ENCODE results near the gene CTSL. TPM values are rescaled to one million over a fixed set of nuclear protein-coding genes. Genes with fewer than 3 reads are reported as not detected.

CTSL gene
- total RNA-seq, 1 donor from 2014 or later: 43.5 TPM

DNA sequence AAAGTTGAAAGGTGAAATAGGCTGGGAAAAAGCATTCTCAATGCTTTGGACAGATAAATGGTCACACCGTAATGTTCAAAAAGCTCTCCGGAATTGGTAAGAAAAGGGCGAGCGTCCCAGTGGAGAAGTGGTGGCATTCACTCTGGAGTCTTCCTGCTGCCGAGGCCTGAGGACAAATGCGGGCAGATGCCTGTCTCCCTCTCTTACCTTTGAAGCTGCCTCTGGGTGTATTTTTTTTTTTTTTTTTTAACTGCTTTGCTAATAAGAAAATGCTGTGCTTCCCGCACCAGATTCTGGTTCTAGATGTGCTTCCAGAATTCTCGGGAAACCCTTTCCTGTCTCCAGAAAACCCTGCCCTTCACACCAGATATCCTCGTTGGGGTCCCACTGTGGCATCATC lies 24.4 kb upstream of the CTSL start:
- no peak for DNase-seq

DNA sequence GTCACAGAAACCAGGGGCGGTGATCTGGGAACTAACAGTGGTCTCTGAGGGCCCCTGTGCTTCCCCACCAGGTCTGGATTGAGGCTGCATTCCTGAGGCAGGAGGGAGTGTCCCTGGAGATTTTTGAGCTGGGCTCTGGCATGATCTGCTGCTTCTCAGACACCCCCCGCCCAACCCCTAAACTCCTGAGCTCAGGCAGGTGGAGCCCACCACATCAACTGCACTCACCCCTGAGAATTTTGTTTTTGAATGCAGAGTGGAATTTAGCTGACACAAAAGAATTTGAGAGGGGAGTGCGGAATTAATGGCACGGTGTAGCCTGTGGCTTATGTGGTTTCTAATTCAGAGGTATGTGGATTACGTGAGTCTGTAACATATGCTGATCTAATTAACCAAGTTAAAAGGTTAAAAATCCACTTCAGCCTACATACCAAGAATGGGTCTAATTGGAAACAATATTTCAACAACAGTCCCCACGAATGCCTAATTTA lies 23.9 kb upstream of the CTSL start:
- DNase-seq: no peak

DNA sequence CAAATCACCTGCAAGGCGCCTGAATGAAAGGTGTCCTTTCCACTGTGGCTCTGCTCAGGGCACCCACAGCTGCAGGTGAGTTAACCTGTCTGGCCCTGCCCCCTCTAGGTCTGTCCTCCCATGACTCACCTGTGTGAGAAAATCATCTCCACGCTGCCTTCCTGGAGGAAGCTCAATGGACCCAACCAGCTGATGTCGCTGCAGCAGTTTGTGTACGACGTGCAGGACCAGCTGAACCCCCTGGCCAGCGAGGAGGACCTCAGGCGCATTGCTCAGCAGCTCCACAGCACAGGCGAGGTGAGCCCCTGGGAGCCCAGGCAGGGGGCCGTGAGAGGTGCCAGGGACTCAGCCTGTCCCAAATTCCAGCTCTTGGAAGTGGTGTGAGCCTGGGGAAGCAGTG lies 23.0 kb upstream of the CTSL start:
- DNase-seq: no peak

DNA sequence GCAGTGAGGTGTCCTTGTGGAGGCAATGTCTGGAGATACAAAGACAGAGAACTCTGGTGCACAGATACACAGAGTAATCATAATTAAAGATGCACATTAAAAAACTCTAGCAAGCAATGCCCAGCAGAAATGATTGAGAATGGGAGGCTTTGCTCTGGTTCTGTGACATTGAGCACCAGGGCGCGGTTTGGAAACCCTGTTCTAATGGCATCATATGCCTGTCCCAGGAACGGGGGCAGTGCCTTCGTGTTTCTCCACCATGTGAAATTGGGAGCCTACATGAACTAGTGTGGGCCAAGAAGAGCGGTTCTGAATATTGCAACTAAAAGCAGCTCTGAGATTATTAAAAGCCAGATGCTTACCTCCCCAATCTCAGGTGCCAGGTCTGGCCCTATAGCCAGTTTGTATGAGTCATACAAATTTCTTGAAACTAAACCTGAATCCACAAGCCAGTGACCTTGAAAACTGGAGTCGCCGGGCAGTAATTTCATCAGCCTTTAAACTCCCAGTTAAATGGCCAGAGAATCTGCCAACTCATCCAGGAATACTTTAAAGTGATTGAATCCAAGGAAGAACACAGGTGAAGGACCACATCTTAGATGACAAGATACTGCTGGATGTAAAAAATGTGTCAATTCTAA lies 22.2 kb upstream of the CTSL start:
- DNase-seq: no peak

DNA sequence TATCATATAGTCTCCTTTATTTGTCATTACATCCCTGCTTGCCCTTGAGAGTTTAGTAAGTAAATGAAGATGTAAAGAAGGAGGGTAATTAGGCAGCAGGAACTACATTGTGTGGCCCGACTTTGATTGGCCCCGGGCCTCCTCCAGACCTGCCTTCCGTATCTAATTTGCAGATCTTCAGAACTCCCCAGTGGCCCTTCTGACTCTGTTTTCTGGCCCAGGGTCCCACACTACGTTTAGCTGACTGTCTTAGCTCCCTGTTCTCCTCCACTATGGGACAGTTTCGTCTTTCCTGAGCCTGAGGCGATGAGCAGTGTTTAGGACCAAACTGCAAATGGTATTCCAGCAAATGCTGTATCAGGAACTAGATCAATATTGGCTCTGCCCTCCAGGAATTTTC lies 21.6 kb upstream of the CTSL start:
- no peak for DNase-seq

DNA sequence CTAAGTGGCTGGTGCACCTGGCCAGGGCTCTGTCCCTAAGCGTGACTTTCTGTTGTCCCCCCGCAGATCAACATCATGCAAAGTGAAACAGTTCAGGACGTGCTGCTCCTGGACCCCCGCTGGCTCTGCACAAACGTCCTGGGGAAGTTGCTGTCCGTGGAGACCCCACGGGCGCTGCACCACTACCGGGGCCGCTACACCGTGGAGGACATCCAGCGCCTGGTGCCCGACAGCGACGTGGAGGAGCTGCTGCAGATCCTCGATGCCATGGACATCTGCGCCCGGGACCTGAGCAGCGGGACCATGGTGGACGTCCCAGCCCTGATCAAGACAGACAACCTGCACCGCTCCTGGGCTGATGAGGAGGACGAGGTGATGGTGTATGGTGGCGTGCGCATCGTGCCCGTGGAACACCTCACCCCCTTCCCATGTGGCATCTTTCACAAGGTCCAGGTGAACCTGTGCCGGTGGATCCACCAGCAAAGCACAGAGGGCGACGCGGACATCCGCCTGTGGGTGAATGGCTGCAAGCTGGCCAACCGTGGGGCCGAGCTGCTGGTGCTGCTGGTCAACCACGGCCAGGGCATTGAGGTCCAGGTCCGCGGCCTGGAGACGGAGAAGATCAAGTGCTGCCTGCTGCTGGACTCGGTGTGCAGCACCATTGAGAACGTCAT lies 19.7 kb upstream of the CTSL start:
- DNase-seq: no peak

DNA sequence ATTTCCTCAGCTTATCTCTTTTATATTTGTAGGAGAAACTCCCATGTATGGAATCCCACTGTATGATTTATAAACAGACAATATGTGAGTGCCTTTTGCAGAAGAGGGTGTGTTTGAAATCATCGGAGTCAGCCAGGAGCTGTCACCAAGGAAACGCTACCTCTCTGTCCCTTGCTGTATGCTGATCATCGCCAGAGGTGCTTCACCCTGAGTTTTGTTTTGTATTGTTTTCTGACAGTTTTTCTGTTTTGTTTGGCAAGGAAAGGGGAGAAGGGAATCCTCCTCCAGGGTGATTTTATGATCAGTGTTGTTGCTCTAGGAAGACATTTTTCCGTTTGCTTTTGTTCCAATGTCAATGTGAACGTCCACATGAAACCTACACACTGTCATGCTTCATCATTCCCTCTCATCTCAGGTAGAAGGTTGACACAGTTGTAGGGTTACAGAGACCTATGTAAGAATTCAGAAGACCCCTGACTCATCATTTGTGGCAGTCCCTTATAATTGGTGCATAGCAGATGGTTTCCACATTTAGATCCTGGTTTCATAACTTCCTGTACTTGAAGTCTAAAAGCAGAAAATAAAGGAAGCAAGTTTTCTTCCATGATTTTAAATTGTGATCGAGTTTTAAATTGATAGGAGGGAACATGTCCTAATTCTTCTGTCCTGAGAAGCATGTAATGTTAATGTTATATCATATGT lies 18.0 kb upstream of the CTSL start:
- no peak for DNase-seq

DNA sequence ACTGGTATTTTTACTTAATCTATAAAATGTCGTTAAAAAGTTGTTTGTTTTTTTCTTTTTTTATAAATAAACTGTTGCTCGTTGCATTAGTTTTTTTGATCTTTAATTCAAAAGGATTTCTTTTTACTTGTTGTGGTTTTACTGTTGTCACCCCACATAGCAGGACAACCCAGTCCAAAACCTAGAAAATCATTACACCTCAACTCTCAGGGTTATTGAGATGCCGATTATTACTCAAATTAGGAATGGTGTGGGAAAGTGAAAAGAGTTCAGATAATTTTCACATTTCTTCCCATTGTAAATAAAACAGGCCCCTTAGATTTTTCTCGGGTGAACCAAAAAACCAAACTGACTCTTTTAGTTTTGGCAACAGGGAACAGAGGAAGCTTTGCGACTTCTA lies 17.4 kb upstream of the CTSL start:
- no peak for DNase-seq

DNA sequence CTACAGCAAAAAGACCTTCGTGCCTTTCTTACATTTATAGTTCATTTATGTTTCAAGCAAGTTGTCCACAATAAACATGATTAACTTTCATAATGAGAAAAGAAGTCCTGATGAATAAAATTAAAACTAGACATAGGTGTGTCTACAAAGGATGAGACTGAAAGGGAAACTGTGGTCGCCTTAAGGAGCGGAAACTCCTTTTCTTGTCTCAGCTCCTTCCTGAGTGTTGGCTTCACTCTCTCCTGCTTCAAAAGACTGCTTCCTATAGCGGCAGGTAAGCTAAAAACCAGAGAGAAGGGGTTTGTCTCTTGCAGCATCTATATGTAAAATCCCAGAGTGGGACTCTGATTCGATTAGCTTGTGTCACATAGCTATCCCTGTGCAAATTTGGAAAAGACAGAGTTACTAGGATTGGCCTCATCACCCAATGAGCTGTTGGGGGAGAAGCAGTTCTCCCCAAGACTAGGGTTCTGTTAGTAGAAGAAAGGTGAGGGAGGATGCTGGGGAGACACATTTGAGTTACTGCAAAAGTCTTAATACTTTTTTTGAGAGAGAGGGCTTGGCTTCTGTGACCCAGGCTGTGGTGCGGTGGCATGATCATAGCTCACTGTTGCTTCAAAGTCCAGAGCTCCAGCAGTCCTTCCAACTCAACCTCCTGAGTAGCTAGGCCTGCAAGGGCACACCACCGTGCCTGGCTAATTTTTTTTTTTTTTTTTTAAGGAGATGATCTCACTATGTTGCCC lies 16.8 kb upstream of the CTSL start:
- DNase-seq: no peak

DNA sequence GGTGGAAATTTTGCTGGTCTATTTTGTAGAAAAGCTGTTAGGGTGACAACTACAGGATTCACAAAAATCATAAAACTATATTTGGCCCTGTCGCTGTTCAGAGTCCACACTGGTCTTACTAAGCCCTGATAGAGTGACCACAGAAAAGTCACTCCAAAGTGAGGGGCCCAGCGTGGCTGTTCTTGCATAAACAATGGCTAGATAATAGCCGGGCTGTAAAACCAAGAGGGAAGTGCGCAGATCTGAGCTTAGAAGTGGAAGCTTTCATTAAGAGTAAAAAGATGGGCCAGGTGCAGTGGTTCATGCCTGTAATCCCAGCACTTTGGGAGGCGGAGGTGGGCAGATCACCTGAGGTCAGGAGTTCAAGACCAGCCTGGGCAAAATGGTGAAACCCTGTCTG lies 15.5 kb upstream of the CTSL start:
- no peak for DNase-seq

DNA sequence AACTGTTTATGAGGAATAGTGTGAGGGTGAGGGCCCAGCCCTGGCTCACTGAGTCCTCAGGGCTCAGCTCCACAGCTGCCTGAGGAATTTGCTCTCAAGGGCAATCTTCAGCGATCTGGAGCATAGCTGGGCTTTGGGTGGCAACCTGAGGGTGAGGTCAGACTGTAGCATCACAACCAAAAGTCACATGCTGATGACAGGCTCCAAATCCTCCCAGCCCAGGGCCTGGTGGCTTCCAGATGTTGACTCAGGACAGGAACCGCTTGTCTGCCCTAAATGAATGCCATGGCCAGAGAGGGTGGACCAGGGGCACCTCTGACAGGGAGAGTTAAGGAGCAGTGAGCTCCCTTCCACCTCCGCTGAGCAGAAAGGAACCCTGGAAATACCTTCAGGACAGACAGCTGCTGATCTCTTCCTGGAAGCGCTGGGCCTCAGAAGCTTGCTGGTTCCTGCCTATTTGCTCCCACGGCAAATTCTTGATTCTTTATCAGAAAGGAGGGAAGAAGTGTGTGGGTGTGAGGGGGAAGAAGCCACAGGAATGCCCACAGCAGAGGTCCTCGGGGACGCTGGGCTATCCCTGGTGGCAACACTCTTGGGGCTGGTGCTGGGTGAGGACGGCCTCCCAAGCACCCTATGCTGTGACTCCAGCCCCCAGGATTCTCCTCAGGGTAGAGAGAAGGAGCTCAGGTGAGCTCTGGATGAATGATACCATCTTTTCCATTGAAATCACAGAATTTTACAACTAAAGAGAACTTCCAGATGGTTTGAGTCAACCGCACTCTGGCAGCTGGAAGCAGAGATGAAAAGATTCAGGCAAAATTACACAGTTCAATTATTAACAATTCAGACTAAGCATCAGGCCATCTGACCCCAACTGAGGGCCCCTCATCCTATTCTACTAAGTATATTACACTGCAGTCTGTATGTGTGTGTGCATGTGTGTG lies 13.8 kb upstream of the CTSL start:
- no peak for DNase-seq

DNA sequence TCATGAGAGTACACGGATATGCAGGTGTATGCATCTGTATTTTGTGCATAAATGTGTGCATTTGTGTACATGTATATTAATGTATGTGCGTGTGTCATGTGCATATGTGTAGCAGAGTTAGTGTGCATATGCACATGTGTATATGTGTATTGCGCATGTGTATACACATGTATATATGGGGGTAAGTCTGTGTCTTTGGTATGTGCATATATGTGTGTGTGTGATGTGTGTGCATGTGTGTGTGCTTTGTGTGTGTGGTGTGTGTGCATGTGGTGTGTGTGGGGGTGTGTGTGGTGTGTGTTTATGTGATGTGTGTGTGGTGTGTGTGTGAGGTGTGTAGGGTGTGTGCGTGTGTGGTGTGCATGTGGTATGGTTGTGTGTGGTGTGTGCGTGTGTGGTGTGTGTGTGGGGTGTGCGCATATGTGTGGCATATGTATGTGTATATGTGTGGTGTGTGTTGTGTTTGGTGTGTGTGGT lies 13.1 kb upstream of the CTSL start:
- no peak for DNase-seq

DNA sequence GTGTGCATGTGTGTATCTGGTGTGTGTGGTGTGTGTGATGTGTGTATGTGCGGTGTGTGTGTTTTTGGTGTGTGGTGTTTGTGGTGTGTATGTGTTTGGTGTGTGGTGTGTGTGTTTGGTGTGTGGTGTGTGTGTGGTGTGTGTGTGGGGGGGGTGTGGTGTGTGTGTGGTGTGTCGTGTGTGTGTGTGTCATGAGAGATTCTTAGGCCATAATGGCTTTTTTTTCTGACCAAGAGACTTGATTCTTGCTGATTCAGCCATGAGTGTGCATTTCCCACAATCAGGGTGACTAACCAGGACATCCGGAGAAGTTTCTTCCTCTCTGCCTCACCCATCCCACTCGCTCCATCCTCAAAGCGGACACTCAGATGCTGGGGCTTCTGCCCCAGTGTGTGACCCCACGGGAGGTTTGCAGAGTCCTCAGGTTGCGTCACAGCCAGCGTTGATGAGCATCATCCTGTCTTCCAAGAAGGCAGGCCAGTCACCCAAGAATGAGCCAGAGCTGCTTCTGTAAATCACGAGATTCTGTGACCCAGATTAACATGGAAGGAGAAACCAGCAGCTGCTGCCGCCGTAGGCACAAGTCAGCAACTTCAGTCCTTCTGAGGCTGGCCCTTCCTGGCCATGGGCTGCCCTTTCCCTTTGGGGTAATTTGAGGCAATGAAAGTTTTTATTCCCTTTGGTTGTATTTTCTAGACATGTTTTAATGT lies 12.5 kb upstream of the CTSL start:
- DNase-seq: peak; percentile 42

DNA sequence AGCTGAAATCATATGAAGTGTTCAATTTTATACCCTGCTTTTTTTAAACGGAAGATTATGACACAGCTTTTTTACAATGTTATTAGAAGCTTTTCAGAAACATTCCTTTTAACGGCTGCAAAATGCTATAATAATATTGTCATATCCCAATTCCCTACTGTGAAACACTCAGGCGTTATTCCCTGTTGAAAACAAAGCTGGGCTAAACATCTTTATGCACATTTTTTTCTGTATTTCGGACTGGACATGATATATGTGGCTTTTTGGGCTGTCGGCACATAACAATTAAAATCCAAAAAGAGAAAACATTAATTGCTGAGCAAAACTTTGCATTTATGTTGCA lies 12.0 kb upstream of the CTSL start:
- peak; percentile 16 for DNase-seq

DNA sequence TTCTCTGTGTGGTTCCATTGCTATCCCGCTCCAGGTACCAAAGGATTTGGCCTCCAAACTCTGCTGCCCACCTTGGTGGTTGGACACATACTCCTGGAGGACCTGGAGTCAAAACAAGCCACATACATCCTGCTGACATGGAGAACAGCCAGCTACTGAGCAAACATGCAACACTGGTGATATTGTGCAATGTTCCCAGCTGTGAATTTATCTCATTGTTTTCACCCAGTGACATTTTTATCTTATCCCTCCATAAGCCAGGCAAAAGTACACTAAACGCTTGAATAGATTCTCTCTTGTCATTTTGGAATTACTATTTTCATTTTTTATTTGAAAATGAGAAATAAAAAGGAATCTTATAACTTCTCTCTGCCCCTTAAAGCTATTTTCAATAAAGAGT lies 11.1 kb upstream of the CTSL start:
- peak; percentile 9 for DNase-seq

DNA sequence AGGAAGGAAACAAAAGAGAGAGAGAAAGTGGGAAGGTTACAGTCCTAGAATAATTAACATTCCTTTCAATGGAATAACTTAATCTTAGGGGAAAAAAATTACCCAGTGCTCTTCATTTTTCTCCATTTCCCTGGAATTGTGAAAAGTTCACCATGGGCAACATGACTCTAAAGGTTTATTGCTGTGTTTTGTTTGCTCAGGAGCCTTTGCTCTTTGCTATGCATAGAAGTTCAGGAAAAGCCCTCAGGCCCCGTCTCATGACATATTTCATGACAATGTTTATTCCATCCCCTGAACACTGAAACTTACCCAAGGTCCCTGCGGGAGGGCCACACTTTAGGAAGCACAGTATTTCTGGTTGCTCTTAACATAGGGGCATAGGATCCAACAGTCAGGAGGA lies 9.8 kb upstream of the CTSL start:
- DNase-seq: no peak

DNA sequence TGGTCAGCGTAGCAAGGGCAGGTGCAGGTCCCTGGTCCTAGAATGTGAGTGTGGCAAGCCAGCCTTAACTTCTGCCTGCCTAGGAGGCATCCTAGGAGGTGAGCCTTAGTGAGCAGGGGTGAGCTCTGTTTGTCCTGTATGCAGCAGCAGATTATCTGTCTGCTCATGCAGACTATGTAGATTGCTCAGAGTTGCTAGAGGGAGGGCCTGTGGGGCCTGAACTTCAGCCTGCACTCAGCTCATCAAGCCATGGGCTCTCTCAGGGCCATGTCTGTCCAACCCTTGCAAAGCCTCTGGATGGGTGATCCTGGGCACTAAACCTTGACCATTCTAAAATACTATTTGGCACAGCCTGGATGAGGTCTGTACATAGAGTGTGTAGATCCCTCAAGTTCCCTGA lies 8.5 kb upstream of the CTSL start:
- no peak for DNase-seq

DNA sequence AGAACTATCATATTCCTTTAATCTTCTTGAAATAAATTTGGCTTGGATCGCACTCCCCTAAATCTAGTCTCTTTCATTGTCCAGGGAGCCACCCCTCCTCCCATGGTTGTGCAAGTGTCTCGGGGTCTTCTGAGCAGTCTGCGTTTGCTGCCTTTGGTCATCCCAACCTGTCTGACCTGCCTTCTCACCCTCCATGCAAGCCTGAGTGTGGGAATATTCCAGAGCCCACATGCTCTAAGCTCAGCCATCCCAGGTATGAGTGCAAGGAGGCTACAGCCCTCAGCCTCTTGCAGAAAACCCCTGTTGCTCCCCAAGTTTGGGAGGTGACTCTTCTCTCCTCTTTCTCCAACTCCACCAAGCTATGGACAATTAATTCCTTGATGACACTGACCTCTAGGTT lies 7.7 kb upstream of the CTSL start:
- DNase-seq: no peak

DNA sequence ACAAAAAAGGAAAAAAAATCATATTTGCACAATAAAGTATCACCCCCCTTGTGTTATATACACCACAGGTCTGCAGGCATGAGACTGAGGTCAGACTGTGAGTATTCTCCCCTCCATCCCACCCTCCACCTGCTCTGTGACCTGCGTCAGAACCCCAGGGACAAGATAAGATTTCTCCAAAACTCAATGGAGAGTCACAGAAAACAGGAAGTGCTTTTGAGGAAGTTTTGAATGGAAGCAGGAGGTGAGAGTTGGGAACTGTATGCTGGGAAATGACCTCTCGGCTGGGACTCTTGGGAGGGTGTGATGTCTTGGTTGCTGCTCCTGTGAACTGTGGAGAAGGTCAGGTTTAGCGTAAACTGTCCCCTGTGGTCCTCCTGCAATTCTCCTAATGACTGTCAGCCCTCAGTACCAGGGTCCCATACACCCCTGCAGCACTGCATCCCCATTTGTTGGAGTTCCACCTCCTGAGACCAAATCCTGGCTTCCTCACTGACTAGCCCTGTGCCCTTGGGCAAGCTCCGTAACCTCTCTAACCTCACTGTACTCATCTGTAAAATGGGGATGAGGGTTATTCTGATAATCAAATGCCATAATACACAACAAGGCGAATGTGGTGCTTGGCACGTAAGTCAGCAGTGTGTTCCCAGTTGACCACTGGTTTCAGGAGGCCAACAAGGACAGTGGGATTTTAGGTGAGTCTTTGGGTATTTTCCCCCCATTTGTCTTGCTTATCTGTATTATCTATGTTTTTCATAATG lies 6.9 kb upstream of the CTSL start:
- DNase-seq: no peak

DNA sequence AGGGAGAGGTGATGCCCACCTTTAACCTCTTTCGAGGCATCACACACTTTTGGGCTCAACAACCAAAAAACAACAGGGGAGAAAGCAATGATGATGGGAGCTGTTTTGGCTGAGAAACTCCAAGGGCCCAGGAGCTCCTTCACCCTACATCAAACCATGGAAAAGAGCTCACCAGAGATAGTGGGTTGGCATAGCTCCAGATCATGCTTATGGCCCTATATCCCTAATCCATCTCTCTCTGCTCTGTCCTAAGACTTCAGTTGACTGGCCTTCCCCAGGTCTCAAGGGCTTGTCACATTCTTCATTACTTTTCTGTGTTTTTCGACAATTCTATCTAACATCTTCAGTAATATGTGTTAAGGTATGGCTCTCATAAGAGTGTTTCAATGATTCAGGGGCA lies 5.7 kb upstream of the CTSL start:
- no peak for DNase-seq

Measured in skin of body (tissue), 2 donors.